Retinal pigment epithelial cell (primary cell): Measurements from ENCODE around the gene NT5C2.
"Not testable (repeated sequence)": the region's sequence is repeated elsewhere in the genome, so short reads cannot be mapped to it uniquely, and the experiment has no call there.

Source experiments
- DNase-seq: peaks from one replicate; pipeline ENCODE4 v3.0.0-alpha.2; 2010; ENCODE audit warnings: low read depth
- H3K4me3 ChIP-seq: 2 replicates; pipeline ENCODE4 v1.5.1; 2011; ENCODE audit warnings: mild to moderate bottlenecking, low read length, control low read depth, moderate library complexity
- TF ChIP-seq, protein P1 (sequence below): conservative IDR thresholded peaks from 2 replicates; pipeline ENCODE4 v1.5.1; 2011; ENCODE audit warnings: low read depth, low read length, control low read depth, inconsistent platforms

The NT5C2 gene

GRCh38 chr10:103231047-103231551 is 38.0 kb upstream of the NT5C2 start:
- DNase-seq: peak; percentile 93
- TF ChIP-seq, protein P1, sequence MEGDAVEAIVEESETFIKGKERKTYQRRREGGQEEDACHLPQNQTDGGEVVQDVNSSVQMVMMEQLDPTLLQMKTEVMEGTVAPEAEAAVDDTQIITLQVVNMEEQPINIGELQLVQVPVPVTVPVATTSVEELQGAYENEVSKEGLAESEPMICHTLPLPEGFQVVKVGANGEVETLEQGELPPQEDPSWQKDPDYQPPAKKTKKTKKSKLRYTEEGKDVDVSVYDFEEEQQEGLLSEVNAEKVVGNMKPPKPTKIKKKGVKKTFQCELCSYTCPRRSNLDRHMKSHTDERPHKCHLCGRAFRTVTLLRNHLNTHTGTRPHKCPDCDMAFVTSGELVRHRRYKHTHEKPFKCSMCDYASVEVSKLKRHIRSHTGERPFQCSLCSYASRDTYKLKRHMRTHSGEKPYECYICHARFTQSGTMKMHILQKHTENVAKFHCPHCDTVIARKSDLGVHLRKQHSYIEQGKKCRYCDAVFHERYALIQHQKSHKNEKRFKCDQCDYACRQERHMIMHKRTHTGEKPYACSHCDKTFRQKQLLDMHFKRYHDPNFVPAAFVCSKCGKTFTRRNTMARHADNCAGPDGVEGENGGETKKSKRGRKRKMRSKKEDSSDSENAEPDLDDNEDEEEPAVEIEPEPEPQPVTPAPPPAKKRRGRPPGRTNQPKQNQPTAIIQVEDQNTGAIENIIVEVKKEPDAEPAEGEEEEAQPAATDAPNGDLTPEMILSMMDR: no peak
- no peak overlapping the region for H3K4me3 ChIP-seq

DNA sequence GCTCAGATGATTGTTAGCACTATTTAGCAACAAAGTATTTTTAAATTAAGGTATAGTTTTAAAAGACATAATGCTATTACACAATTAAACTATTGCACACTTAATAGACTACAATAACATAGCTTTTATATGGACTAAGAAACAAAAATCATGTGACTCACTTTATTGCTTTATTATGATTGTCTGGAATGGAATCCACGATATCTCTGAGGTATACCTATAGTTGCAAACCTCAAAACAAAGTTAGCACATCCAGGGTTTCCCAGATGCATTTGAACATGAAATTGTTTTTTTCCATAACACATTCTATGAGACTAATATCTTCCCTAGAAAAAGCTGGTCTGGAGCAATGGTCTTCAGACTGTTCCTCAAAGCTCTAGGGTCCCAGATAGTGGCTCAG is 34.3 kb upstream of the NT5C2 start:
- DNase-seq: no peak
- TF ChIP-seq, protein P1: no peak
- no peak overlapping the region for H3K4me3 ChIP-seq

- DNase-seq: no peak
- no peak overlapping the region for H3K4me3 ChIP-seq
- TF ChIP-seq, protein P1: no peak
Measured at GRCh38 chr10:103225939-103226338, 32.9 kb upstream of the NT5C2 start.

DNA sequence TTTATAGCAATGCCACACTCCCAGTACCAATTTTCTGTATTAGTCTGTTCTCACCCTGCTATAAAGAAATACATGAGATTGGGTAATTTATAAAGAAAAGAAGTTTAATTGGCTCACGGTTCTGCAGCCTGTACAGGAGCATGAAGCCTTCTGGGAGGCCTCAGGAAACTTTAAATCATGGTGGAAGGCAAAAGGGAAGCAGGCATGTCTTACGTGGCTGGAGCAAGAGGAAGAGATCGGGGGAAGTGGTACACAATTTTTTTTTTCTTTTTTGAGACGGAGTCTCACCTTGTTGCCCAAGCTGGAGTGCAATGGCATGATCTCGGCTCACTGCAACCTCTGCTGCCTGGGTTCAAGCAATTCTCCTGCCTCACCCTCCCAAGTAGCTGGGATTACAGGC is 31.6 kb upstream of the NT5C2 start:
- DNase-seq, H3K4me3 ChIP-seq: not testable (repeated sequence)

DNA sequence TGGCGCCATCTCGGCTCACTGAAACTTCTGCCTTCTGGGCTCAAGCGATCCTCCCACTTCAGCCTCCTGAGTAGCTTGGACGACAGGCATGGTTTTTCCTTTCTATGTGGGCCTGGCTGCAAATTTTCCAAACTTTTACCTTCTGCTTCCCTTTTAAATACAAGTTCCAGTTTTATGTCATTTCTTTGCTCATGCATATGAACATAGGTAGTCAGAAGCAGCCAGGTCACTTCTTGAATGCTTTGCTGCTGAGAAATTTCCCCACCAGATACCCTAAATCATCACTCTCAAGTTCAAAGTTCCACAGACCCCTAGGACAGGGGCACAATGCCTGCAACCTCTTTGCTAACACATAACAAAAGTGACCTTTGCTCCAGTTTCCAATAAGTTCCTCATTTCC is 31.1 kb upstream of the NT5C2 start:
- TF ChIP-seq, protein P1: no peak

GRCh38 chr10:103216362-103216761 is 23.3 kb upstream of the NT5C2 start:
- not testable (repeated sequence) for DNase-seq, H3K4me3 ChIP-seq

More for the DNA sequence above, 31.1 kb upstream of the NT5C2 start:
- DNase-seq: no peak
- no peak overlapping the region for H3K4me3 ChIP-seq

DNA sequence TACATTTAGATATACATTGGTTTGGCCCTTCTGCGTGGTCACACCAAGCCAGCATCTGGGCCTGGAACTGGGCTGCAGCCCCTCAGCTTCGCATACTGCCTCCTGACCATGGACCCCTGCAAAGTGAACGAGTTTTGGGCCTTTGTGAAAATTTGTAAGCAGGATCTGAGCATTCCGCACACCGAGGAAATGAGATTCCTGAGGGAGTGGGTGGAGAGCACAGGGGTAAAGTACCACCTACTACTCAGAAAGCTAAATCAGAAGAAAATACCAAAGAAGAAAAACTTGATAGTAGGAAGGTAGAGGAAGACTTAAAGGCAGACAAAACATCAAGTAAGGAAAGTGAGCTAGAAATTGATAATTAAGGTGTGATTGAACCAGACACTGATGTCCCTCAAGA is 22.5 kb upstream of the NT5C2 start:
- no peak overlapping the region for H3K4me3 ChIP-seq
- TF ChIP-seq, protein P1: no peak
- DNase-seq: no peak

GRCh38 chr10:103210262-103210661 is 17.2 kb upstream of the NT5C2 start:
- not testable (repeated sequence) for H3K4me3 ChIP-seq, DNase-seq

- not testable (repeated sequence) for DNase-seq, H3K4me3 ChIP-seq
Measured at GRCh38 chr10:103207643-103208042, 14.6 kb upstream of the NT5C2 start.

DNA sequence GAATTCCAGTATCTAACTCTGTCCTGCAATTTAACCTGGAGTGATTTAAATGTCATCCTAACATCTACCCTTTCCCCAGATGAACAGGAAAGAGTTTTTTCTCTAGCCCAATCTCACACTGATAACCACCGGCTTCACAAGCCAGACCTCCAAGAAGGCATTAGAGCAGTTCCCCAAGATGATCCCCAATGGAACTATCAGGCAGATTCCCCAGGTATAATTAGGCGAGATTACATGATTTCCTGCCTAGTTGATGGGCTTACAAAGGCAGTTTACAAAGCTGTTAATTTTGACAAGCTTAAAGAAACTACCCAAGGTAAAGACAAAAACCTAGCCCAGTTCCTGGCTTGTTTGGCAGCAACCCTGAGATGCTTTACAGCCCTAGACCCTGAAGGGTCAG is 14.1 kb upstream of the NT5C2 start:
- TF ChIP-seq, protein P1: no peak
- H3K4me3 ChIP-seq: no peak overlapping the region
- DNase-seq: no peak

DNA sequence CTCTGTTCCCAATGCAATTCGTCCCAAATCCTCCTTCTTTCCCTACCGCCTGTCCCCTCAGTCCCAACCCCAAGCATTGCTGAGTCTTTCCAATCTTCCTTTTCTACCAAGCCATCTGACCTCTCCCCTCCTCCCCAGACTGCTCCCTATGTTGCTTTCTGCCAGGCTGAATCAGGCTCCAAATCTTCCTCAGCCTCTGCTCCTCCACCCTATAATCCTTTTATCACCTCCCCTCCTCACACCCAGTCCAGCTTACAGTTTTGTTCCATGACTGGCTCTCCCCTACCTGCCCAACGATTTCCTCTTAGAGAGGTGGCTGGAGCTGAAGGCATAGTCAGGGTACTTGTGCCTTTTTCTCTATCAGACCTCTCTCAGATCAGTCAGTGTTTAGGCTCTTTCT is 13.6 kb upstream of the NT5C2 start:
- H3K4me3 ChIP-seq, DNase-seq: not testable (repeated sequence)

DNA sequence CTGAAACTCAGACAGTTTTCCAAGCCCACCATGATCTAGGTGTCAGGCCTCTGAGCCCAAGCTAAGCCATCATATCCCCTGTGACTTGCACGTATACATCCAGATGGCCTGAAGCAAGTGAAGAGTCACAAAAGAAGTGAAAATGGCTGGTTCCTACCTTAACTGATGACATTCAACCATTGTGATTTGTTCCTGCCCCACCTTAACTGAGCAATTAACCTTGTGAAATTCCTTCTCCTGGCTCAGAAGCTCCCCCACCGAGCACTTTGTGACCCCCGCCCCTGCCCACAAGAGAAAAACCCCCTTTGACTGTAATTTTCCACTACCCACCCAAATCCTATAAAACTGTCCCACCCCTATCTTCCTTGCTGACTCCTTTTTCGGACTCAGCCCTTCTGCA is 12.3 kb upstream of the NT5C2 start:
- DNase-seq: not testable (repeated sequence)

More for the DNA sequence above, 12.3 kb upstream of the NT5C2 start:
- not testable (repeated sequence) for H3K4me3 ChIP-seq
